Esophagus muscularis mucosa (tissue), 4 donors: ENCODE results near the gene SLC16A2. TPM values are rescaled to one million over a fixed set of nuclear protein-coding genes. Genes with fewer than 3 reads are reported as not detected.

ENCODE experiments used
- DNase-seq: peaks from one replicate; pipeline ENCODE4 v3.0.0-alpha.2; 2017; ENCODE audit errors: extremely low spot score
- H3K27ac ChIP-seq, 4 donors: fragments of 200-600 bp; sonication (generic); replicated peaks in 1 of 4; 1 replicate in 3 of 4; 2 replicates in 1 of 4; pipeline ENCODE4 v1.5.1; 2016 to 2019; ENCODE audit warnings: mild to moderate bottlenecking in 1 of 4
- H3K27me3 ChIP-seq, 4 donors: fragments of 200-600 bp; sonication (generic); one replicate each; pipeline versions ENCODE4 v1.5.1 to v1.6.0; 2016 to 2019
- H3K36me3 ChIP-seq, 4 donors: fragments of 200-600 bp; sonication (generic); one replicate each; pipeline ENCODE4 v1.5.1; 2016 to 2019
- H3K4me1 ChIP-seq, 4 donors: fragments of 200-600 bp; sonication (generic); one replicate each; pipeline ENCODE4 v1.5.1; 2016 to 2019
- H3K4me3 ChIP-seq, 4 donors: fragments of 200-600 bp; sonication (generic); 1 replicate in 2 of 4; 2 replicates in 2 of 4; pipeline ENCODE4 v1.5.1; 2016 to 2019; ENCODE audit warnings: mild to moderate bottlenecking in 4 of 4, moderate library complexity in 1 of 4
- H3K9me3 ChIP-seq, 4 donors: fragments of 200-600 bp; sonication (generic); 1 replicate in 3 of 4; 2 replicates in 1 of 4; pipeline ENCODE4 v1.5.1; 2016 to 2019
- CTCF ChIP-seq, 3 experiments: fragments of 200-600 bp in 2 of 3; fragments of 450-650 bp in 1 of 3; sonication (generic) in 2 of 3; IDR thresholded peaks; one replicate each; pipeline ENCODE4 v1.5.1; 2017 to 2019; ENCODE audit warnings: antibody characterized with exemption in 3 of 3, mild to moderate bottlenecking in 2 of 3, moderate library complexity in 1 of 3
- EP300 ChIP-seq: sonication (generic); formaldehyde crosslinking; IDR thresholded peaks from one replicate; pipeline ENCODE4 v1.6.1; 2017; ENCODE audit warnings: antibody characterized with exemption
- POLR2A ChIP-seq: fragments of 450-650 bp; IDR thresholded peaks from one replicate; pipeline ENCODE4 v1.6.1; 2017; ENCODE audit warnings: antibody characterized with exemption, moderate library complexity, mild to moderate bottlenecking, low read depth
- POLR2AphosphoS5 ChIP-seq, 2 donors: sonication (generic); formaldehyde crosslinking; IDR thresholded peaks; one replicate each; pipeline ENCODE4 v1.6.1; 2017; ENCODE audit warnings: antibody characterized with exemption in 2 of 2
- WGBS: methylation state at CpG from one replicate; pipeline ENCODE4 v1.1.5; 2018; 5-methylcytosine and 5-hydroxymethylcytosine counted together
- intact Hi-C: fragments of 100-400 bp; cut with DNase I; formaldehyde crosslinking; loops from one replicate; pipeline ENCODE4 v1.15.1; 2023
- total RNA-seq, 4 donors: library from RNA; depleted of rRNA; stranded (reverse); fragments of >200 nt; gene quantifications; one replicate each; pipeline versions ENCODE4 v1.1.0 to v1.2.1, GENCODE V29; 2016

The SLC16A2 gene
- total RNA-seq, 4 donors from 2014 or later = 7.3 to 13.7 (median 9.6) TPM

- no peak for DNase-seq
- Histone ChIP-seq H3K4me3 (no peak overlapping the region), H3K27ac (no peak overlapping the region), H3K4me1 (no peaks in the 10 kb centered on the region), H3K36me3 (no peaks in the 10 kb centered on the region), H3K27me3 (no peaks in the 10 kb centered on the region), H3K9me3 (no peaks in the 10 kb centered on the region)
- intact Hi-C loops = no loop called here
- 80% methylated on average over 13 of the region's 13 CpGs for WGBS
- no peak for TF ChIP-seq CTCF (IDR thresholded peaks at IDR 0.05)
- no peak for TF ChIP-seq EP300
- no peak for TF ChIP-seq POLR2AphosphoS5 (IDR thresholded peaks at IDR 0.05)
- no peak for TF ChIP-seq POLR2A
Observed at GRCh38 chrX:74523870-74524735, 102.8 kb downstream of the SLC16A2 start.

GRCh38 chrX:74525116-74525515, 103.8 kb downstream of the SLC16A2 start:
- no peaks in the 10 kb centered on the region for H3K4me1 ChIP-seq
- intact Hi-C loops = no loop called here
- TF ChIP-seq EP300 (no peak), CTCF (IDR thresholded peaks at IDR 0.05) (no peak), POLR2AphosphoS5 (IDR thresholded peaks at IDR 0.05) (no peak), POLR2A (no peak)
- H3K4me3 ChIP-seq = no peak overlapping the region
- H3K9me3 ChIP-seq = no peaks in the 10 kb centered on the region
- no peaks in the 10 kb centered on the region for H3K36me3 ChIP-seq
- no peak overlapping the region for H3K27ac ChIP-seq
- no peak for DNase-seq
- H3K27me3 ChIP-seq = no peaks in the 10 kb centered on the region

GRCh38 chrX:74526764-74527163, 105.5 kb downstream of the SLC16A2 start:
- H3K27ac ChIP-seq = no peak overlapping the region
- H3K27me3 ChIP-seq = no peaks in the 10 kb centered on the region
- no peak overlapping the region for H3K4me3 ChIP-seq
- TF ChIP-seq POLR2A (no peak), POLR2AphosphoS5 (IDR thresholded peaks at IDR 0.05) (no peak), EP300 (no peak), CTCF (IDR thresholded peaks at IDR 0.05) (no peak)
- 25% methylated on average over 1 of the region's 1 CpG for WGBS
- no peak for DNase-seq
- intact Hi-C loops = no loop called here
- H3K9me3 ChIP-seq = no peaks in the 10 kb centered on the region
- H3K36me3 ChIP-seq = peaks cover 0 to 7% (median 2%) of the 10 kb centered on the region in 4 donors
- no peaks in the 10 kb centered on the region for H3K4me1 ChIP-seq

- Histone ChIP-seq H3K36me3 (peaks cover 0 to 8% (median 3%) of the 10 kb centered on the region in 4 donors), H3K27ac (no peak overlapping the region), H3K4me1 (no peaks in the 10 kb centered on the region), H3K4me3 (no peak overlapping the region), H3K27me3 (no peaks in the 10 kb centered on the region), H3K9me3 (no peaks in the 10 kb centered on the region)
- 33% methylated on average over 4 of the region's 4 CpGs for WGBS
- DNase-seq = no peak
- TF ChIP-seq EP300 (no peak), POLR2AphosphoS5 (IDR thresholded peaks at IDR 0.05) (no peak), POLR2A (no peak), CTCF (IDR thresholded peaks at IDR 0.05) (no peak)
- intact Hi-C loops = no loop called here
Observed at GRCh38 chrX:74527350-74527749, 106.1 kb downstream of the SLC16A2 start.
